SK-N-MC (cell line): ENCODE measurements around the gene APOA4.

Experiments used
- EZH2 ChIP-seq: fragments of 200-600 bp; sonication (generic); IDR thresholded peaks from one replicate; pipeline ENCODE4 v1.6.1; 2017; ENCODE audit warnings: antibody characterized with exemption
- POLR2AphosphoS5 ChIP-seq: IDR thresholded peaks from 2 replicates; pipeline ENCODE4 v1.6.1; 2012; ENCODE audit warnings: mild to moderate bottlenecking, low read depth, low read length, borderline replicate concordance

DNA sequence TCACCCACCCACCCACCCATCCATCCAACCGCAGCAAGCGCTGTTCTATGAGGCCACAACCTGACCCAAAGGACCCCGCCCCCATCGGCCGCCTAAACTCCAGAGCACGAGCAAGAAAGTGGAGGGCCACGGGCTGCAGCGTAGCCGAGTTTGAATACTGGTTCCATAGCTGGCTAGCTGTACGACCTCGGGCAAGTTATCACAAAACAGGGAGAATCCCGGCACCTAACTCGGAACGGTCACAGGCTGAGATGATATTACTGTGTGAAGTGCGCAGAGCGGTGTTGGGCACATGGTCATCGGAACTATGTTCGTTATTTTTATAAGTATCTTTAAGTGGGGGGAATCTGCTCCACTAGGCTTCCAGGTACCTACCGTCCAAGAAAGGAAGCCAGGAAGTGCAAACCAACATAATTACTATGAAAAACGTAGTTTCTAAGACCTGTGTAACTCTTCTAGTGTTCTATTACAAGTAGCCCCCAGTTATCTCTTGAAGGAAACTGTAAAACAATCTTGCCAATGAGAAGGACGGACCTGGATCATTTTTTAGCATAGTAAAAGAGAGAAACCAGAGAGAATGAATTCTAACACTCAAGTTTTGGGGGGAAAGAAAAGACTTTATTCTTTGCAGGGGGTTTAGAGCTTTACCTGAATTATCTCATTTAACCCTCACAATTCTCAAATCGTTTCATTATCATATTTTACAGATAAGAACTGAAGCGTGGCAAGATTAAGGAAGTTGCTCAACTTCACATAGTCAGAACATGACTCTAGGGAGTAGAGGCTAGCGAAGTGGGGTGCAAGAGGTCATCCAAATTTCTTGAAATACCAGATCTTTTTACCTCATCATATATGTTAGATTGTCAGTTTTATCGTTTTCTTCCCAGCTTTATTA is 49.7 kb downstream of the APOA4 start:
- TF ChIP-seq POLR2AphosphoS5 (no peak), EZH2 (no peak)
